ENCODE data around the gene LRBA. TPM values are rescaled to one million over a fixed set of nuclear protein-coding genes. Genes with fewer than 3 reads are reported as not detected.

LRBA gene
- total and polyA plus RNA-seq, 4 donors, result 8.2 to 69.8 (median 32.8) TPM

- DNase-seq (ENCODE audit: low spot score), result no peak
- TF ChIP-seq RXRA (IDR thresholded peaks at IDR 0.05) (no peak), MAX (IDR thresholded peaks at IDR 0.05) (no peak), GABPA (IDR thresholded peaks at IDR 0.05 in 1 of 2, conservative IDR thresholded peaks at IDR 0.05 in 1 of 2) (no peak), ATF3 (IDR thresholded peaks at IDR 0.05) (no peak), HNF4A (conservative IDR thresholded peaks at IDR 0.05) (no peak), JUND (IDR thresholded peaks at IDR 0.05) (no peak), FOXA1 (IDR thresholded peaks at IDR 0.05) (no peak), SP1 (IDR thresholded peaks at IDR 0.05) (no peak), TAF1 (conservative IDR thresholded peaks at IDR 0.05) (no peak)
- Histone ChIP-seq H3K27ac (ENCODE audit: low read depth in 1 of 2, low read length in 2 of 2) (no peak overlapping the region), H3K27me3 (ENCODE audit: control insufficient read depth in 4 of 4, insufficient read depth in 4 of 4, low read length in 3 of 4) (no peaks in the 10 kb centered on the region), H3K36me3 (ENCODE audit: control insufficient read depth in 4 of 4, insufficient read depth in 3 of 4, low read depth in 1 of 4, low read length in 3 of 4) (no peaks in the 10 kb centered on the region), H3K4me3 (ENCODE audit: low read depth in 1 of 3, low read length in 3 of 3) (no peak overlapping the region), H3K9me3 (ENCODE audit: control insufficient read depth in 4 of 4, low read length in 3 of 4) (no peaks in the 10 kb centered on the region), H3K9ac (ENCODE audit: low read depth in 1 of 2, low read length in 2 of 2) (no peak overlapping the region), H3K4me1 (ENCODE audit: control insufficient read depth in 4 of 4, insufficient read depth in 4 of 4, low read length in 3 of 4) (peaks cover 1 to 2% (median 2%) of the 10 kb centered on the region in 4 donors)
- 90% methylated on average over 1 of the region's 1 CpG for WGBS
These were observed 441.6 kb downstream of the LRBA start for GRCh38 chr4:150573534-150573933.

GRCh38 chr4:150572704-150573504 is 442.2 kb downstream of the LRBA start:
- no peak overlapping the region for H3K27ac ChIP-seq (ENCODE audit: low read depth in 1 of 2, low read length in 2 of 2)
- no peak overlapping the region for H3K4me3 ChIP-seq (ENCODE audit: low read depth in 1 of 3, low read length in 3 of 3)
- no peaks in the 10 kb centered on the region for H3K9me3 ChIP-seq (ENCODE audit: control insufficient read depth in 4 of 4, low read length in 3 of 4)
- TF ChIP-seq FOXA2 (IDR thresholded peaks at IDR 0.05) (no peak), TAF1 (conservative IDR thresholded peaks at IDR 0.05) (no peak), ZBTB33 (IDR thresholded peaks at IDR 0.05) (no peak), HNF4G (IDR thresholded peaks at IDR 0.05) (no peak)
- WGBS, result 89% methylated on average over 5 of the region's 5 CpGs
- H3K36me3 ChIP-seq (ENCODE audit: control insufficient read depth in 4 of 4, insufficient read depth in 3 of 4, low read depth in 1 of 4, low read length in 3 of 4), result no peaks in the 10 kb centered on the region
- H3K4me1 ChIP-seq (ENCODE audit: control insufficient read depth in 4 of 4, insufficient read depth in 4 of 4, low read length in 3 of 4), result peaks cover 0 to 1% (median 0%) of the 10 kb centered on the region in 4 donors
- H3K27me3 ChIP-seq (ENCODE audit: control insufficient read depth in 4 of 4, insufficient read depth in 4 of 4, low read length in 3 of 4), result no peaks in the 10 kb centered on the region
- no peak for DNase-seq (ENCODE audit: low spot score)
- H3K9ac ChIP-seq (ENCODE audit: low read depth in 1 of 2, low read length in 2 of 2), result no peak overlapping the region

- H3K4me3 ChIP-seq (ENCODE audit: low read depth in 1 of 3, low read length in 3 of 3), result no peak overlapping the region
- 85% methylated on average over 1 of the region's 1 CpG for WGBS
- no peak for DNase-seq (ENCODE audit: low spot score)
- no peak overlapping the region for H3K9ac ChIP-seq (ENCODE audit: low read depth in 1 of 2, low read length in 2 of 2)
- H3K4me1 ChIP-seq (ENCODE audit: control insufficient read depth in 4 of 4, insufficient read depth in 4 of 4, low read length in 3 of 4), result no peaks in the 10 kb centered on the region
- no peaks in the 10 kb centered on the region for H3K27me3 ChIP-seq (ENCODE audit: control insufficient read depth in 4 of 4, insufficient read depth in 4 of 4, low read length in 3 of 4)
- no peaks in the 10 kb centered on the region for H3K36me3 ChIP-seq (ENCODE audit: control insufficient read depth in 4 of 4, insufficient read depth in 3 of 4, low read depth in 1 of 4, low read length in 3 of 4)
- no peak overlapping the region for H3K27ac ChIP-seq (ENCODE audit: low read depth in 1 of 2, low read length in 2 of 2)
- H3K9me3 ChIP-seq (ENCODE audit: control insufficient read depth in 4 of 4, low read length in 3 of 4), result no peaks in the 10 kb centered on the region
- TF ChIP-seq CTCF (IDR thresholded peaks at IDR 0.05; ENCODE audit: low read depth, low read length, missing input control) (no peak), FOXA2 (IDR thresholded peaks at IDR 0.05) (no peak), REST (IDR thresholded peaks at IDR 0.05) (no peak), MAX (IDR thresholded peaks at IDR 0.05) (no peak), FOXA1 (IDR thresholded peaks at IDR 0.05) (no peak), RAD21 (IDR thresholded peaks at IDR 0.05) (no peak), HNF4A (conservative IDR thresholded peaks at IDR 0.05) (no peak), JUND (IDR thresholded peaks at IDR 0.05) (no peak), EGR1 (IDR thresholded peaks at IDR 0.05; ENCODE audit: low read depth in 2 of 2) (no peak), YY1 (IDR thresholded peaks at IDR 0.05) (no peak), NR2F2 (IDR thresholded peaks at IDR 0.05) (no peak)
These were observed 444.2 kb downstream of the LRBA start for GRCh38 chr4:150570862-150571261.

Data from liver (tissue), 9 donors.